ENCODE data around the gene ASTN2. TPM values are rescaled to one million over a fixed set of nuclear protein-coding genes. Genes with fewer than 3 reads are reported as not detected.

ASTN2 gene
- total RNA-seq, 4 donors from 2014 or later, result 3.2 to 7.0 (median 5.4) TPM

DNA sequence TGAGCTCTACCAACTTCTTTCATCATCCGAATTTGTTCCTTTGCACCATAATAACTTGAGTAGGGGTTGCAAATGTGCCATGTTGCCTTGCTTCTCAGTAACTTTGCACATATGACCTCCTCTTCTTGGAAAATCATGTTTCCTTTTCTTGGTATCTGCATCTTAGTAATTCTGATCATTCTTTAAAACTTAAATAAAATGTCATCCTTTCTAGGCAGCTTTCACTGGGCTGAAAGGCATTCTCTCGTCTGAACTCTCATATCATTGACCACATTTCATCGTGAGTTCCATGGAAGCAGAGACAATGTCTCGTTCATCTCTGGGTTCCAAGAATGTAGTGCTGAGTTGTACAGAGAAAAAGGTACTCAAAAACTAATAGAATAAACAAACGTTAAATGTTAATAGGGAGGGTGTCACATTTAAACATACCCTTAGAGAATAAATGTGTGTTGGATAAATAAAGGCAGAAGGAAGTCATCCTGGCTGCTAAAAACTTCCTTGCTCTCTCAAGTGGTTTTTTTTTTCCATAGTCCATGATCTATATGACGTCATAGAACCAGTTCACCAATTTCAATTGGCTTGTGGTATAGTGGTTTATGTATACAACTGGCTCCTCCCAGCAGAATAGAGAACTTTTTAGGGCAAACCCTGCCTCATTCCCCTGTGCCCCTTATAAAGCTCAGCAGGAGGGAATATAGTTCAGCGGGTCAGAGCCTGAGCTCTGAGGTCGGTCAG, 945.9 kb downstream of the ASTN2 start:
- TF ChIP-seq, protein P1, sequence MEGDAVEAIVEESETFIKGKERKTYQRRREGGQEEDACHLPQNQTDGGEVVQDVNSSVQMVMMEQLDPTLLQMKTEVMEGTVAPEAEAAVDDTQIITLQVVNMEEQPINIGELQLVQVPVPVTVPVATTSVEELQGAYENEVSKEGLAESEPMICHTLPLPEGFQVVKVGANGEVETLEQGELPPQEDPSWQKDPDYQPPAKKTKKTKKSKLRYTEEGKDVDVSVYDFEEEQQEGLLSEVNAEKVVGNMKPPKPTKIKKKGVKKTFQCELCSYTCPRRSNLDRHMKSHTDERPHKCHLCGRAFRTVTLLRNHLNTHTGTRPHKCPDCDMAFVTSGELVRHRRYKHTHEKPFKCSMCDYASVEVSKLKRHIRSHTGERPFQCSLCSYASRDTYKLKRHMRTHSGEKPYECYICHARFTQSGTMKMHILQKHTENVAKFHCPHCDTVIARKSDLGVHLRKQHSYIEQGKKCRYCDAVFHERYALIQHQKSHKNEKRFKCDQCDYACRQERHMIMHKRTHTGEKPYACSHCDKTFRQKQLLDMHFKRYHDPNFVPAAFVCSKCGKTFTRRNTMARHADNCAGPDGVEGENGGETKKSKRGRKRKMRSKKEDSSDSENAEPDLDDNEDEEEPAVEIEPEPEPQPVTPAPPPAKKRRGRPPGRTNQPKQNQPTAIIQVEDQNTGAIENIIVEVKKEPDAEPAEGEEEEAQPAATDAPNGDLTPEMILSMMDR (IDR thresholded peaks at IDR 0.05; ENCODE audit: low read depth), result no peak

DNA sequence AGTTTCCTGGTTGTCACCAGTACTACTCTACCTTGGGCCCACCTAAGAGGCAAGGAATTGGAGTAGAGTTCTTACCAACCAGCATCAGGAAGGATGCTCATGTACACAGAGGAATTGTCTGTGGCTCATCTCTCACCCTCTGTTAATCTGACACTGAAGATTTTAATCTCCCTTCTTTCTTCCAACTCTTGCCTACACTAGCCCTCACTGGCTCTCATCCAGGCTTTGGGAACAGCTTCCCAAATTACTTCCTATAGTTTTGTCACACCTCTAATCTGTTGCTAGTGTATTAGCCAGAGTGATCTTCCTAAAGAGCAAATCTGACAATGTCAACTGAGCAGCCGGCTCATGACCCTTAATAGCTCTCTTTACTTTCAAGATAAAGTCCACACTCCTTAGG, 946.5 kb downstream of the ASTN2 start:
- TF ChIP-seq, protein P1 (IDR thresholded peaks at IDR 0.05; ENCODE audit: low read depth), result no peak

- TF ChIP-seq, protein P1 (IDR thresholded peaks at IDR 0.05; ENCODE audit: low read depth), result no peak
Measured at GRCh38 chr9:116467740-116468351, 947.0 kb downstream of the ASTN2 start.

DNA sequence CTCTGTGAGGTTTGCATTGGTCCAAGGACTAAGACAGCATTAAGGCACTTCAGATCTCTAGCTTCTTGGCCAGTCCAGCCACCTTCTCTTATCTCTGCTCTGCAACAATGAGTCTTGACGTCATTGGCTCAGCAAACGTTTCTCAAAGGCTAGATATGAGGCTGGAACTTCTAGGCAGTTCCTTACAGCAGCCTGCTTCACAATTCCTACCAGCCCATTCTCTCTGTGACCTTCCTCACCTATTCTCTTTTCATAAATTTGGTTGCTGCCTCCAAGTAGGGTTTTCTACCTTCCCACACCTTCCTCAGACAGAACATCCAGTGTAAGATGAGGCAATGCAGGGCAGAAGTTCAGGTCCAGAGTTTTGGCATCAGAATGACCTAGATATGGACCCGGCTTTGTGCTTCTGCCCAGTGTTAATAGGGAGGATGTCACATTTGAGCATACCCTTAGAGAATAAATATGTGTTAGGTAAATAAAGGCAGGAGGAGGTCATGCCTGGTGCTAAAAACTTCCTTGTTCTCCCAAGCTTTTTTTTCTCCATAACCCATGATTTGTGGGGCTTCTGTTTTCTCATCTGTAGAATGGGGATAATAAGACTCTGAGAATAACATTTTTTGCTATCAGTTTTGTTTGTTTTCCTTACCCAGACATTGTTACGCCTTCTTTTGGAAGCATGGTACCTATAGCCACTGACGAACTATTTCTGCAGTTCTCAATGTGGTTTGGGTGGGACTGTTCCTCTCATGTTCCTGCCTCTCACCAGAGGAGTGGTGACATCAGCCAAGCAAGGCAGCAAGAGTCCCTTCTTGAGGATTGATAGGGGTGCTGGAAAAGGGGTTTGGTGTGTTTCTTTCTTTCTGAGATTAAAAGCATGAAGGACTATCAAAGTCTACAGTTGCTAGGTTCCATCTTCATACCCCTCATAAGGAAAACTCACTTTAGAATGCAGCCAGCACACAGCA, 948.3 kb downstream of the ASTN2 start:
- TF ChIP-seq, protein P1 (IDR thresholded peaks at IDR 0.05; ENCODE audit: low read depth), result no peak

DNA sequence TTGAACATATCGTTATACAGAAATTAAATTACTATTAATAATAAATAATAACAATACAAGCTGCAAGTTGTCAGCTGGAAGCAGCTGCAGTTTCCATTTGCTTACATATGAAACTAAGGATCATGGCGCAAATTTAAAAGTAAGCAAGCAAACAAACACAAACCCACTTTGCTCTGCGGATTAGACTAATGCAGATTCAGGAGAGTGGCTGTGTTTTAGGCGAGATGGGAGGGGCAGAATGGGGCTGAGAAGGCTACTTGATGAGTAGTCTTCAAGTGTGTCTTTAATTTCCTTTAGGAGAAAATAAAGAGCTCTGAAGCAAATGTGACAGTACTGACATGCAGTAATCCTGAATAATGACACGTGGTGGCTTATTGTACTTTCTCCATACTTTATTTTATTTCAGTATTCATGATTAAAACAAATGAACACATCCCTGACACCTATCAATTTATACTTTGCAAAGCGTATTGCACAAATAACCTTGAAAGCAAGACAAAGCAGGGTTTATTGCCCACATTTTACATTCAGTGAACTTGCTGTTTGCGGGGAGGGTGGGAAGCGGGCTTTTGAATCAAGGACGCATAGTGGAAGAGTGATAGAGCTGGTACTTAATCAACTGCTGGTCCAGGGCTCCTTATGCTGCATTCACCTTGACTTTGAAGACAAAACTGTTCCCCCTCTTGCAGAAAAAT, 949.1 kb downstream of the ASTN2 start:
- TF ChIP-seq, protein P1 (IDR thresholded peaks at IDR 0.05; ENCODE audit: low read depth), result no peak

DNA sequence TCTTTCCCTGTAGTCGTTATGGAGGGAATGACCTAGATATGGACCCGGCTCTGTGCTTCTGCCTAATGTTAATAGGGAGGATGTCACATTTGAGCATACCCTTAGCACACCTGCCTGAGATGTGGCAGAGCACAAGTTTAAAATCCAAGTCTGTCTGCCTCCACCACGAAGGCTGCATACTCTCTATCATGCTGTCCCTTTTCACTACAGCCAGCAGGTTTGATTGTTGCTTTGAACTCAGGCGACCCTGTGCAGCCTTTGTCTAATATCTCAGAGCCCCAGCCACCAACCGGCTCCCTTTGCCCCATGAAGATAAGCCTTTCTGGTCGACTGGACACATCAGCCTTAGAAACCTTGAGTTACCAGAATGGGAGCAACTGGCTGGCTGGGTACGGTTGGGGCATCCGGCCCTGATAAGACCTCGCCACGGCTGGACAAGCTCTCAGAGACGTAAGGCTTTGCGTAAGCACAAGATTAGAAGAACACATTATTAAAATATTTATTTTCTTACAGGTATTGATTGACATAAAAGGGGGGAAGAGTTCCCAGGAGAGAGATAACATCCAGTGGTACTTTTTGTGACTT, 949.8 kb downstream of the ASTN2 start:
- TF ChIP-seq, protein P1 (IDR thresholded peaks at IDR 0.05; ENCODE audit: low read depth), result no peak
